Ovary (tissue), 3 donors: ENCODE measurements around the gene EYS.

ENCODE experiments used
- POLR2A ChIP-seq: fragments of 450-650 bp; IDR thresholded peaks from one replicate; pipeline ENCODE4 v1.6.1; 2017; ENCODE audit warnings: antibody characterized with exemption, mild to moderate bottlenecking, moderate library complexity
- TF ChIP-seq, protein P1 (sequence below), 3 donors: fragments of 450-650 bp in 2 of 3; fragments of 200-600 bp in 1 of 3; IDR thresholded peaks; one replicate each; pipeline versions ENCODE4 v1.5.1 to v1.8.0; 2016 to 2022; ENCODE audit warnings: antibody characterized with exemption in 3 of 3, mild to moderate bottlenecking in 1 of 3
- donor health status: DM: no; HTN: no; CAD: no.

GRCh38 chr6:64404396-64404795 is 1302.6 kb downstream of the EYS start:
- TF ChIP-seq, protein P1, sequence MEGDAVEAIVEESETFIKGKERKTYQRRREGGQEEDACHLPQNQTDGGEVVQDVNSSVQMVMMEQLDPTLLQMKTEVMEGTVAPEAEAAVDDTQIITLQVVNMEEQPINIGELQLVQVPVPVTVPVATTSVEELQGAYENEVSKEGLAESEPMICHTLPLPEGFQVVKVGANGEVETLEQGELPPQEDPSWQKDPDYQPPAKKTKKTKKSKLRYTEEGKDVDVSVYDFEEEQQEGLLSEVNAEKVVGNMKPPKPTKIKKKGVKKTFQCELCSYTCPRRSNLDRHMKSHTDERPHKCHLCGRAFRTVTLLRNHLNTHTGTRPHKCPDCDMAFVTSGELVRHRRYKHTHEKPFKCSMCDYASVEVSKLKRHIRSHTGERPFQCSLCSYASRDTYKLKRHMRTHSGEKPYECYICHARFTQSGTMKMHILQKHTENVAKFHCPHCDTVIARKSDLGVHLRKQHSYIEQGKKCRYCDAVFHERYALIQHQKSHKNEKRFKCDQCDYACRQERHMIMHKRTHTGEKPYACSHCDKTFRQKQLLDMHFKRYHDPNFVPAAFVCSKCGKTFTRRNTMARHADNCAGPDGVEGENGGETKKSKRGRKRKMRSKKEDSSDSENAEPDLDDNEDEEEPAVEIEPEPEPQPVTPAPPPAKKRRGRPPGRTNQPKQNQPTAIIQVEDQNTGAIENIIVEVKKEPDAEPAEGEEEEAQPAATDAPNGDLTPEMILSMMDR (IDR thresholded peaks at IDR 0.05): no peak
- TF ChIP-seq POLR2A: no peak
